EH (cell line): ENCODE results near the gene CNTD1.
"Not testable (repeated sequence)": the region's sequence is repeated elsewhere in the genome, so short reads cannot be mapped to it uniquely, and the experiment has no call there.

Experiments
- DNase-seq: peaks from one replicate; pipeline ENCODE4 v3.0.0-alpha.2; 2015; ENCODE audit warnings: low read depth

Gene CNTD1, protein sequence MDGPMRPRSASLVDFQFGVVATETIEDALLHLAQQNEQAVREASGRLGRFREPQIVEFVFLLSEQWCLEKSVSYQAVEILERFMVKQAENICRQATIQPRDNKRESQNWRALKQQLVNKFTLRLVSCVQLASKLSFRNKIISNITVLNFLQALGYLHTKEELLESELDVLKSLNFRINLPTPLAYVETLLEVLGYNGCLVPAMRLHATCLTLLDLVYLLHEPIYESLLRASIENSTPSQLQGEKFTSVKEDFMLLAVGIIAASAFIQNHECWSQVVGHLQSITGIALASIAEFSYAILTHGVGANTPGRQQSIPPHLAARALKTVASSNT

DNA sequence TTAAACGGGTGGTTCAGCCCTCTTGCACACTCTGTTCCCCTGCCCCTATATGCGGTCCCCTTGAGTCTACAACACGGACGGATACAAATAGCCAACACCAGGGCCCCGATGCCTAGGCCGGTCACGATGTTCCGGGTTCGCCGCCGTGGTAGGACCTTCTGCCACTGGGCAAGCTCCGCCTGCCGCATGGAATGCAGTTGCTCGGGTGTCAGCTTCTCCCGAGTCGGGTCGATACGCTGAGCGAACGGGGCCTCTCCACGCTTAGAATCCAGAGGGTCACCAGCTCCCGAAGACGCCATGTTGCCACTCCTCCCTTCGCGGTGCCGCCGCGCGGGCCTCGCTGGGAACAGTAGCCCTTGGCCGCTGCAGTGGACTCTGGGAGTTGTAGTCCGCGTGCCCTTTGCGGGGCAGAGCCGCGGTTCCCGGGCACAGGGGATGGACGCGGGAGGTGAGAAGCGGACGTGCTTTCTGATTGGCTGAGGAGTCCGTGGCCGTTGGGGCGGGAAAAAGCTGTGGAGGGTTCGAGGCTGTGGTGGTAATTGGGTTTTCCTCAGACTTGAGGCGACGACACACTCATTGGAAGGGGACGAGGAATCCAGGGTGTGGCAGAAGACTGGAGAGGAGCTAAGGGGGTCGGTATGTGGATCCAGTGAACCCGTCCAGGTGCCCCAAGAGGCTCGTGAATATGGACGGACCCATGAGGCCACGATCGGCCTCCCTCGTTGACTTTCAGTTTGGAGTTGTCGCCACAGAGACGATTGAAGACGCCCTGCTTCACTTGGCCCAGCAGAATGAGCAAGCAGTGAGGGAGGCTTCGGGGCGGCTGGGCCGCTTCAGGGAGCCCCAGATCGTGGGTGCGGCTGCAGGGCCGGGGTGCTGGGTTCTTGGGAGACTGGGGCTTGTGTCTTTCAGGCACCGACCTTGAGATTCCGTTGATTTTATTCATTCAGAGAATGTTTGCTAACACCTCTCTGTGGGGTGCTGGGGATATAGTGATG, at the start of gene CNTD1, which contains the start of gene COA3:
TSS of gene CNTD1 (plus strand) at position 479 of the 998 bp plus-strand sequence. CDS start at position 686, 207 bp downstream.
TSS of gene COA3 (minus strand) at position 322 of the 998 bp plus-strand sequence. CDS start at position 299, 23 bp downstream.
- peak; percentile 88 for DNase-seq

DNA sequence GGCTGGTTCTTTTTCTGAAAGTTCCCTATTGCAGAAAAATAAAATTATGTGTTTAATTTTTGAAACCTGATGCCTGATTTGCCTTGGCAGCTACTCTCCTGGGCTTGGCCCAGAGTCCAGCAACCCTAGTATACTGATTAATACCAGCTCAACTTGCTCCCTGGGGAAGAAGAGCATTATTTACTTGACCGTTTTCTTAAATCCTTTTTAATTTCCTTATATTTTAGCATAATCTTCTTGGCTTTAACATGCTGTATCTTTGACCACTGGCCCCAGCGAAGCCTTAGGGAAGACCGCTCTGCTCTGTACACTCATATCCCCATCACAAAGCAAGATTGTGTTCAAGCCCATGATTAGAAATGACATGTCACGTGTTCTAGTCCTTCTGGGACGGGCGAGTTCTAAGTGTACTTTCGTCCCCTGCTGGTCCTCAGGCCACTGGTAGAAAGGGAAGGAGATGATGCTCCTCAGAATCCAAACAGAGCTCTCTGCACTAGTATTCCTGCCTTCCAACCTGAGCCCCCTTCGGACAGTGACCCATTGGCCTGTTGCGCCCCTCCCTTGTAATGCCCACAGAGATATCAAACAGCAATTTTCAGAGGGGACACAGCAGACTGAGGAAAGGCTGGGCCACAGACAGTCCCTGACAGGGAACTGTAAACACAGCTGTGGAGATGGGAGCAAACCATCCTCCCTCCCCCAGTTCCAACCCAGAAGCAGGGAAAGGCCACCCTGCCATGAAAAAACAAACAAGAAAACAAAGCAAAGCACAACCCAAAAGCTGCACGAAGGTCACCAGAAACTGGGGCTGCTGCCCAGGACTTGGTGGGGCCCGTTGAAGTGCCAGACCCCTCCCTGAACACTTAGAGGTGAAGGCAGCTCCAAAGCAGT, 49.5 kb upstream of the CNTD1 start:
- DNase-seq: no peak

DNA sequence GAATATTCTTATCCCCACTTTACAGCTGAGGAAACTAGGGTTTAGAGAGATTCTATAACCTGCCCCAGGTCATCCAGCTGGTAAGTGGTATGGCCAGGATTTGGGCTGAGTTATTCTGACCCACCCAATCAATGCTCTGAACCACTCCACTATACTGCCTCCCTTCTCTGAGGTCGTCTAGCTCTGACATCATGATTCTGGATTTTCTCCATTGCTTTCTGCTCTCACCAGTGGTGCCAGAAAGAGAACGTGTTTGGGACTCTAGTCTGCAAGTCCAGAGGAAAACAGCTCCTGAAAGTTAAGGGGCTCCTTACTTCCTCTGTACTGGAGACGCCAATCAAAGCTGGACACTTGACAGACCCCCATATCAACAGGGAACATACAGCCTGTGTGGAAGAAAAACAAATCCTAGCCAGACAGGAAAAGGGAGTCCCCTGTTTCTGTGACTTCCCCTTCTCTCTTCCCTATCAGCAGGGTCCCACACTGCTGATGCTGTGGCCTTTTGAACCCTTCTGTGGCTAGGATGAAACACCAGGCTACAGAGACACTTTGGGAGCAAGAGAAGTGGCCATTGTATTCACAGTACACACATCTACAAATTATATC, 47.8 kb upstream of the CNTD1 start:
- DNase-seq: no peak

DNA sequence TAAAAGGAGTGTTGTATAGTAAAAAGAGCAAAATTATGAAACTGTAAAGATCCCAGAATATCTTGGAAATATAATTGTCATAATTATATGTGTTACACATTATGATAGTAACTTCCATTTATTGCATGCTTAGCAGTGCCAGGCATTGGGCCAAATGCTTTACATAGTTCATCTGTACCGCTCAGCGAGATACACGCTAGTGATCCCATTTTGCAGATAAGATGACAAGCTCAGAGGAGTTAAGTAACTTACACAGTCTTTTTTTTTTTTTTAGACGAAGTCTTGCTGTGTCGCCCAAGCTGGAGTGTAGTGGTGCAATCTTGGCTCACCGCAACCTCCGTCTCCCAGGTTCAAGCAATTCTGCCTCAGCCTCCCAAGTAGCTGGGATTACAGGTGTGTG, 47.0 kb upstream of the CNTD1 start:
- DNase-seq: peak; percentile 33

DNA sequence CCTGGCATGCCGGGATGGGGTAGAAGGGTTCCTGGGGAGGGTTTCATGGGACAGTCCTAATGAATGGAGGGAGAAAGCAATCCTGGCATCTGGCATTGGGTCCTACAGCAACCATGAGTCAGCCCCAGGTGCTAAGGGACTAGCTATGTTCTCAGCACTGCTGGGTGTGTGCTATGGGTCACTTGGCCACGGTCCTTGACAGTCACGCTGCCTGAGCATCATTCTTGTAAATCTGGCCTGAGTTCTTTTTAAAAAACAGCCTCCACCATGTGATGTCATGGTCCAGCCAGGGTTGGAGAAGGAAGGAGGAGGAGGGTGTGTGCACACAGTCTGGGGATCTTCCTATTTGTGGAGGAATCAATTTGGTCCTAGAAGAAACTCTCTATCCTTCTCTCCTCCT, 43.9 kb upstream of the CNTD1 start:
- DNase-seq: no peak

DNA sequence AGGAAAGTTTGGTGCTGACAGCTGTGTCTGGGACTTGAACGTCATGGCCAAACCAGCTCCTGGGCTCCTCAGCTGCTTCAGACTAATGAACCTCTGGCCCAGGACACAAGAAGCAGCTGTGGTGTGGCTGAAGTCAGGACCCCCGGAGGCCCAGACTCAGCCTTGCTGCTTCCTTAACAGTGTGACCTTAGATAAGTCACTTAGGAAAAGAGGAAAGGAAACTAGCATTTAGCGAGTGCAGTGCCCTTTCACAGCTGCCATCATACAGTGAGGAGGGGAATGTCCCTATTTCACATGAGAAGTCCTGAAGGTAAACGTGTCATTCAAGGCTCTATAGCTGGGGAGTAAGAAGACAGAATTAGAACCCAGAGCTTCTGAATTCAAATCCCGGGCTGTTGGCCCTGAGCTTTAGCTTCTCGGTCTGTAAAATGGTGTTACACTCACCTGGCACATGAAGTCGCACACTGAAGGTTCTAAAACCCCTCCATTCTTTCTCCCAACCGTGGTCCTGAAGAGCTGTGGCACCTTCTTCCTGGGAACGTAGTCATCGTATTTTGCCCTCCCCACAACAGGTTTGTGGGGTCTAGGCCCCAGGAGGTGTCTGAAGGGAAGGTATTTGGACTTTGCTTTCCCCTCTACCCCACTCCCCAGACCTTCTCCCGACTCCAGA, 38.5 kb upstream of the CNTD1 start:
- no peak for DNase-seq

DNA sequence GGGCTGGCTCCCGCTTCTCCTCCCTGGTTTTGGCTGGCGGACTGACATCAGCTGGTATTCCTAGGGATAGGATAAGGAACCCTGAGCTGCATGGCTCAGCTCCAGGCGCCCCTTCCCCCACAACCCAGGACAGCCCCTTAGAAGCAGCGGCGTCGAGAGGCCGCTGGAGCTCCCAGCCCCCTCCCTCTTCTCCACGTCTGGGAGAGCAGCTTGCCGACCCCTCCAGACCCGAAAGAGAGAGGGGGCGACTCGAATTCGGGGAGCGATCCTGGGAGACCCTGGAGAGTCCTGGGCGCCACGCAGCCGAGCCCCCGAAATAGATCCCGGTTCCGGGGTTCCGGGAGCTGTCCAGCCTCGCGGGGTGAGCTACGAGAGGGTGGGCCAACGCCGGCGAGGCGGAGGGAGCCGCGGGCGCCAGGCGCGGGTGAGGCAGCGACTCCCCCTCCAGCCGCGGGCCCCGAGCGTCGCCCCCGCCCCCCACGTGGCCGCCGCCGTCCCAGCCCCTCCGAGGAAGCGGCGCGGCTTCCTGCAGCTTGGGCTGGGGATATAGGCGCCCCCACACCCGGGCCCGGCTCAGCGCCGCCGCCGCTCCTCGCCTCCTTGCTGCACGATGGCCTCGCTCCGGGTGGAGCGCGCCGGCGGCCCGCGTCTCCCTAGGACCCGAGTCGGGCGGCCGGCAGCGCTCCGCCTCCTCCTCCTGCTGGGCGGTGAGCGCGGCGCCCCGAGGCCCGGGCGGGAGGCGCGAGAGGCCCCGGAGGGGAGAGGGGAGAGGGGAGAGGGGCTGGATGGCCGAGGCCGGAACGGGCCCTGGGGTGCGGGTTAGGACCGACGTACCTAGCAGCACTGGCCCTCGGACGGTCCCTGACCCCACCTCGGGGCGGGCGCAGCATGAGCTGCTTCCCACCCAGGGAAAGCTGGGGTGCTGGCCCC, 37.7 kb upstream of the CNTD1 start, which contains the start of gene RAMP2:
TSS of gene RAMP2 (plus strand) at position 576 of the 930 bp plus-strand sequence. CDS start at position 611, 35 bp downstream.
- DNase-seq: peak; percentile 42

DNA sequence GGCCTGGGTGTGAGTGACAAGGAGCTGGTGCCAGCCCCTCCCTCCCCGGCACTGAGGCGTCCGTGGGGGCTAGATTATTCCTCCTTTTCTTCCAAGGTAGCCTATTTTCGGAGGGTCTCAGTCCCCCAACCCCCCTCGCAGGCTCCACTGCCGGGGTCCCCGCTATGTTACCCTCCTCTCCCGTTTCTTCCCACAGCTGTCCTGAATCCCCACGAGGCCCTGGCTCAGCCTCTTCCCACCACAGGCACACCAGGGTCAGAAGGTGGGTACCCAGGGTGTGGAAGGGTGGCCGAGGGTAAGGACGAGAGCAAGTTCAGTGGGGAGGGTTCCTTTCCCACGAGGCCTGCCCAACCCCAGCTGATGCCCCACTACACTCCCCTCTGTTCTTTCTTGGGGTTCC, 37.0 kb upstream of the CNTD1 start:
- no peak for DNase-seq

DNA sequence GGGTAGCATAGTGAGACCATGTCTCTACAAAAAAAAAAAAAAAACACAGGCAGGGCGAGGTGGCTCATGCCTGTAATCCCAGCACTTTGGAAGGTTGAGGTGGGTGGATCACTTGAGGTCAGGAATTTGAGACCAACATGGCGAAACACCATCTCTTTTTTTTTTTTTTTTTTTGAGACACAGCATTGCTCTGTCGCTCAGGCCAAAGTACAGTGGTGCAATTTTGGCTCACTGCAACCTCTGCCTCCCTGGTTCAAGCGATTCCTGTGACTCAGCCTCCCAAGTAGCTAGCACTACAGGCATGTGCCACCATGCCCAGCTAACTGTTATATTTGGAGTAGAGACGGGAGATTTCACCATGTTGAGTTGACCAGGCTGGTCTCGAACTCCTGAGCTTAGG, 32.5 kb upstream of the CNTD1 start:
- DNase-seq: no peak

DNA sequence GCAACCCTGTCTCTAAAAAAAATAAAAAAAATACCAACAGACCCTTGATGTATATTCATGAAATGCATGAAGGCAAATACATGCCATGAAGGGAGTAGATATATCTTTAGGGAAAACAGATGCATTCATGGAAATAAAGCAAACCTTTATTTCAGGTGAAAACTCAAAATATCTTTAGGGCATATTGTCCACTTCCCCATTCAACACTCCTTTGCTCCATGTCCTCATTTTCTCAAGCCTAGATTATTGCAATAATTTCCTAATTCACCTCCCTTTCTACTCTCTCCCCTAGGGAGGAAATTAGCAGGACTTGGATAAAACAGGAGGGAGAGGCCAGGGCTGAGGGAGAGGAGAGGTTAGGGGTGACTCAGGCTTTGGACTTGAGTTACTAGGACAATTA, 31.1 kb upstream of the CNTD1 start:
- no peak for DNase-seq

DNA sequence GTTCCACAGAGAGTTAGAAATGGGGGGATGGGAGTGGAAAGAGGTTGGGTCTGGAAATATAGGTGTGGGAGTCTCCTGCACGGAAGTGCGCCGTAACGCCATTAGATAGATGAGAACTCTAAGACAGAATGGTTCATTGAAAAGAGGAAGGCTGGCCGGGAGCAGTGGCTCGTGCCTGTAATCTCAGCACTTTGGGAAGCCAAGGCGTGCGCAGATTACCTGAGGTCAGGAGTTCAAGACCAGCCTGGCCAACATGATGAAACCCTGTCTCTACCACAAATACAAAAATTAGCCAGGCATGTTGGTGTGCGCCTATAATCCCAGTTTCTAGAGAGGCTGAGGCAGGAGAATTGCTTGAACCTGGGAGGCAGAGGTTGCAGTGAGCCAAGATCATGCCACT, 30.7 kb upstream of the CNTD1 start:
- not testable (repeated sequence) for DNase-seq

DNA sequence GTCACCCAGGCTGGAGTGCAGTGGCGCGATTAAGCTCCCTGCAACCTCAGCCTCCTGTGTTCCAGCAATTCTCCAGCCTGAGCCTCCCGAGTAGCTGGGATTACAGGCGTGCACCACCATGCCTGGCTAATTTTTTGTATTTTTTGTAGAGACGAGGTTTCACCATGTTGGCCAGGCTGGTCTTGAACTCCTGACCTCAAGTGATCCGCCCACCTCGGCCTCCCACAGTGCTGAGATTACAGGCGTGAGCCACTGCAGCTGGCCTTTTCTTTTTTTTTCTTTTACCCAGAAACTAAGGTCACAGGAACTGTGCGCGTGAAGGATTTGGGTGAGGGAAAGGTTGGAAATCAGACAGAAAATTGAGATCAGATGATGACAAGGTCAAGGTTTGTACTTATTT, 28.7 kb upstream of the CNTD1 start:
- DNase-seq: not testable (repeated sequence)

DNA sequence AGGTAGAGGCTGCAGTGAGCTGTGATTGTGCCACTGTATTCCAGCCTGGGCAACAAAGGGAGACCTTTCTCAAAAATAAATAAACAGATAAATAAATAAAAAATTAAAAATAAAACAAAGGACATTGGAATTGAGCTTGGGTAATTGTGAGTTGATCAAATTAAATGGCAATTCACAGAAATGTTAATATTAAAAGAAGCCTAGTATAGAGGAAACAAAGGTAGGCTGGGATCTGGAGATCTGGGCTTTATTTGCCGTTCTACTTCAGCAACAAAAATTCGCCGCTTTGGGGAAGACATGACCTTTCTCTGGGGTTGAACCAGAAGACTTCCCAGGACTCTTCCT, 25.7 kb upstream of the CNTD1 start:
- no peak for DNase-seq

DNA sequence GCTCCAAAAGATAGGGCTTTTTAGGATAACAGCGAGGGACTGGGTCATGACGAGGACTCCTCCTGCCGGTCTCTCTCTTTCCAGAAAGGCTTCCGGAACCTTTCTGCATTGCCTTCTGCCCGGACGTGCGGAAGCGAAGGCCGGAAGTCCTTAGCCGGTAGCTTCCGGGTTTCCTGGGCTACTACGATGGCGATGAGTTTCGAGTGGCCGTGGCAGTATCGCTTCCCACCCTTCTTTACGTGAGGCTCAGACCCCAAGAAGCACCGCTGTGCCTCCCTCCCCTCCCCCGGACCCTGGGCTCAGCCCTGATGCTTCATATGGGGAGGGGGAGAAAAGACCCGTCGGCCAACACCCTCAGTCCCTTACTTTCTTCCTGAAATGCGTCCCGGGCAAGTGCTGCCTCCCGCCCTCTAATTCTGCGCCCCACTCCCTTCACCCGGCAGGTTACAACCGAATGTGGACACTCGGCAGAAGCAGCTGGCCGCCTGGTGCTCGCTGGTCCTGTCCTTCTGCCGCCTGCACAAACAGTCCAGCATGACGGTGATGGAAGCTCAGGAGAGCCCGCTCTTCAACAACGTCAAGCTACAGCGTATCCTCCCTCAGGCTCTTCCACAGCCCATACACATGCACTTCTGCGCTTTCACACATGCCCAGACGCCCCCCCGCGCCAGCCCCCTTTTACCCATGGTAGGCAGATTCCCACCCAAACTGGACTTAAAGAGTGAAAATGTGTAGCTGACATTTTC, 25.2 kb upstream of the CNTD1 start, which contains the start of gene VPS25:
TSS of gene VPS25 (plus strand) at position 160 of the 746 bp plus-strand sequence. CDS start at position 187, 27 bp downstream.
- peak; percentile 88 for DNase-seq

DNA sequence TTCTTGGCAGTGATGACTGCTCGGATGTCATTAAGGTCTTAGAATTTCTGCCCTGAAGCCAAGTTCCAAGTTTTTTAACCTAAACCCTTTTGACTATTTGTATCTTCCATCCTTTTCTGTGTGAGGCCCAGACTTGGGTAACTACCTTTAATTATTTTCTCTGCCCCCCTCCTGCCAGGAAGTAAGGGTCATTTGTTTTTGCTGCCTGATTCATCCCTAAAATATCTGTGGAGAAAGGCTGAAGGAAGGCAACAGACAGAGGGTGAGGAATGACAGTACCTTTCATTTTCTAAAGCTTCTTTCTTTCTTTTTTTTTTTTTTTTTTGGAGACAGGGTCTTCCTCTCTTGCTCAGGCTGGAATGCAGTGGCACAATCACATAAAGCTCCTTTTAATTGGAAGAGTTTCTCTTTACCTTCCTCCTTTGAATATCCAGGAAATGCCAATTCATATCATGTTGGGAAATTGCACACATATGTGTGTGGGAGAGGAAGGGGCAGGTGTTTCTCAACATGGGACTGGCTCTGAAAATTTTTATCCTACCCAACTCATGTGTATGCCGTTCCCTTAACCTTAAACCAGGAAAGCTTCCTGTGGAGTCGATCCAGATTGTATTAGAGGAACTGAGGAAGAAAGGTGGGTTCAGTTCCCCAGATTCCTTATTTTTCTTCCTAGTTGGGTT, 24.5 kb upstream of the CNTD1 start:
- DNase-seq: peak; percentile 77

DNA sequence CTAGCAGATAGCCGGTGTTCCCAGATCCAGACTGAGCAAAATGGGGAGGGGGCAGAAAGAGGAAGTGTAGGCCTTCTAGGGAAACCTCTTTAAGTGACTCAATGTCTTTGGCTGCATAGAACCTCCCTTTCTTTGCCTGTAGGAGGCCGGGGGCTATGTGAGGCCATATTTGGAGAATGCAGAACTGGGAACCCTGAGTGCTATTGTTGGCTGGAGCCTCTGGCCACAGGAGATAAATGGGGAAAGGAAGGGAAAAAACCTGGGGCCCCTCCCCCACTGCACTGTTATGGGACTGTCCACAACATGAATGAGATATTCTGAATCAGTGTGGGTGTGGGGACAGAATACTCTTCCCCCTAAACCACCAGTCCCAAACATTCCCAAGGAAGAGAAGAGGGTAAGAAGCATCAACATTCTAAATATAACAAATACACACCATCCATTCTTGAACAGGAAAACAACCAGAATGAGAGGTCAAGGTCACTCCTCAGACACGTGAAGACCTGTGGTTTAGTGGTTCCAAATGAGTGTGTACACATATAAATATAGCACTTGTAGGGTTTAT, 23.0 kb upstream of the CNTD1 start:
- peak; percentile 77 for DNase-seq

DNA sequence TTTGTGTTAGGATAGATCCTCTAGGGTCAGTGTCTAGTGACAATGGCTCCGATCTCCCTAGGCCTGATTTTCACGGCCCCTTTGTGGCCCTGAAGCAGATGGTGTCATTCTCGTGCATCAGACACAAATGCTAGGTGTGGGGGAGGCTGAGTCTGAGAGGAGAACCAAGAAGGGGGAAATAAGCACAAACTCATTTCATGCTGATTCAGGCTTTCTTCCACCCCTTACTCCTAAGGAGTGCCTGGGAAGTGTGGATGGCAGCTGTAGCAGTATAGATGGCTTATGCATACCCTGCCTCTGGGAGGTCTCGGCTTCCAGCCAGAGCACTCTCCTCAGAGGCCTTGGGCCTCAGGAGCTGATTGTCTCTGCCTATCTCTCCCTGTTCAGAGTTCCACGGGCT, 20.1 kb upstream of the CNTD1 start:
- no peak for DNase-seq
